WERI-Rb-1 (cell line): Measurements from ENCODE around the gene CD24.

Experiments used
- DNase-seq: peaks from one replicate; pipeline ENCODE4 v3.0.0-alpha.2; 2020
- H3K27ac ChIP-seq: fragments of 250-450 bp; sonication (Bioruptor Pico); 2 replicates; pipeline ENCODE4 v1.5.1; 2020; ENCODE audit warnings: mild to moderate bottlenecking, moderate library complexity
- H3K27me3 ChIP-seq: fragments of 250-450 bp; sonication (Bioruptor Pico); 2 replicates; pipeline ENCODE4 v1.5.1; 2021; ENCODE audit warnings: mild to moderate bottlenecking, low read depth, moderate library complexity; ENCODE audit not compliant: insufficient read depth, severe bottlenecking
- H3K36me3 ChIP-seq: fragments of 250-450 bp; sonication (Bioruptor Pico); 2 replicates; pipeline ENCODE4 v1.5.1; 2020; ENCODE audit warnings: mild to moderate bottlenecking, moderate library complexity
- H3K4me3 ChIP-seq: 2 replicates; pipeline ENCODE4 v1.5.1; 2011; ENCODE audit warnings: low read depth, mild to moderate bottlenecking, control low read depth, low read length
- H3K9me3 ChIP-seq: fragments of 250-450 bp; sonication (Bioruptor Pico); 2 replicates; pipeline ENCODE4 v1.5.1; 2021; ENCODE audit warnings: mild to moderate bottlenecking, moderate library complexity; ENCODE audit not compliant: severe bottlenecking
- CTCF ChIP-seq: IDR thresholded peaks from 2 replicates; pipeline ENCODE4 v1.5.1; 2011; ENCODE audit warnings: low read depth, mild to moderate bottlenecking, control low read depth, inconsistent platforms, low read length

CD24 gene

GRCh38 chr6:106966671-106967640, 7.6 kb downstream of the CD24 start:
- Histone ChIP-seq H3K36me3 (no peaks in the 10 kb centered on the region), H3K27ac (no peak overlapping the region), H3K27me3 (no peaks in the 10 kb centered on the region), H3K4me3 (no peak overlapping the region), H3K9me3 (no peaks in the 10 kb centered on the region)
- DNase-seq = no peak
- no peak for TF ChIP-seq CTCF

DNA sequence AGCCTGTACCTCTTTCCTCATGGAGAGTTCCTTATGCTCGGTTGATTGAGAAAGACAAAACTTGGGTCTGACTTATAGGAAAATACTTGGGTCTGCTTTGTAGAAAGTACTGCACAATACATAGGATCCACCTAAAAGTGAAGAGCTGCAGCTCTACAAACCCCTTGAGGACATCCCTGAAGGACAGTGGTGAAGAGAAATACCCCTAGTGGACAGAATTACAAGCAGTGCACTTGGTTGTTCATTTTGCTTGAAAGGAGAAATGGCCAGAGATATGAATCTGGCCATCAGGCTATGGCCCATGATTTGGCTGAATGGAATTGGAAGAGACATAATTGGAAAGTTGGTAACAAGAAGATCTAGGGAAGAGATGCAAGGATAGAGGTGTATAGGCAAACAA, 8.3 kb downstream of the CD24 start:
- Histone ChIP-seq H3K4me3 (no peak overlapping the region), H3K9me3 (no peaks in the 10 kb centered on the region), H3K36me3 (no peaks in the 10 kb centered on the region), H3K27me3 (no peaks in the 10 kb centered on the region), H3K27ac (no peak overlapping the region)
- DNase-seq = no peak
- TF ChIP-seq CTCF = no peak

- TF ChIP-seq CTCF = no peak
- DNase-seq = no peak
- Histone ChIP-seq H3K27ac (no peak overlapping the region), H3K36me3 (no peaks in the 10 kb centered on the region), H3K27me3 (no peaks in the 10 kb centered on the region), H3K4me3 (no peak overlapping the region), H3K9me3 (no peaks in the 10 kb centered on the region)
Observed at GRCh38 chr6:106964954-106965353, 9.6 kb downstream of the CD24 start.

DNA sequence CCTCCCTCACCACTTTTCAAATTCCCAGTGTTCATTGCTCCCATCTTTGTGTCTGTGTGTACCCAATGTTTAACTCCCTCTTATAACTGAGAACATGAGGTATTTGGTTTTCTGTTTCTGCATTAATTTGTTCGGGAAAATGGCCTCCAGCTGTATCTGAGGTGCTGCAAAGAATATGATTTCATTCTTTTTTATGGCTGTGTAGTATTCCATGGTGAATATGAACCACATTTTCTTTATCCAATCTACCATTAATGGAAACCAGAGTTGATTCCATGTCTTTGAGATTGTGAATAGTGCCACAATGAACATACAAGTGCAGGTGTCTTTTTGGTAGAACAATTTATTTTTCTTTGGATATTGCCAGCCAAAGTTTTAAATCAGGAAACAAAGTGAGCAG, 10.4 kb downstream of the CD24 start:
- Histone ChIP-seq H3K4me3 (no peak overlapping the region), H3K27ac (no peak overlapping the region), H3K9me3 (no peaks in the 10 kb centered on the region), H3K36me3 (no peaks in the 10 kb centered on the region), H3K27me3 (no peaks in the 10 kb centered on the region)
- no peak for TF ChIP-seq CTCF
- no peak for DNase-seq

DNA sequence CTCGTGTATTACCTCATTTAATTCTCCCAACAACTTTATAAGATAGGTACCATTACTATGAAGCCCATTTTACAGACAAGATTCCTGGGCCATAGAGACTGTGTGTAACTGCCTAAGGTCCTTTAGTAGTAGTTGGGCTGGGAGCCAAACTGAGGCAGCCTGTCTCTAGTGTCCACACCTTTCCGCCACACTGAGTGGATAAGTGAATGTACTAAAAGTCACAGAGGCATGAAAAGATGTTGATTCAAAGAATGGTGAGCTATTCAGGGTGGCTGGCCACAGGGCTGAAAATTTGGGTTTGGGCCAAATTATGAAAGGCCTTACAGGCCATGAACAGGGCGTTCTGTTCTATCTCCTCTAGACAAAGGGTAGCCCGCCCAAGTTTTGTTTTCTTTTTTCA, 11.0 kb downstream of the CD24 start:
- Histone ChIP-seq H3K36me3 (no peaks in the 10 kb centered on the region), H3K9me3 (no peaks in the 10 kb centered on the region), H3K27ac (no peak overlapping the region), H3K27me3 (no peaks in the 10 kb centered on the region), H3K4me3 (no peak overlapping the region)
- DNase-seq = no peak
- no peak for TF ChIP-seq CTCF
